CD4-positive, CD25-positive, alpha-beta regulatory T cell (primary cell): ENCODE data around the gene PABPC1L. TPM values are rescaled to one million over a fixed set of nuclear protein-coding genes. Genes with fewer than 3 reads are reported as not detected.

Experiments
- ATAC-seq, 2 donors: fragments of 150-1000 bp; cut with Tn5 transposase; one replicate each; pipeline ENCODE4 v1.10.0; 2021; ENCODE audit warnings: low read depth in 2 of 2, moderate number of reproducible peaks in 2 of 2, moderate library complexity in 1 of 2
- DNase-seq, 3 donors: peaks; one replicate each; pipeline versions ENCODE4 v3.0.0 to v3.0.0-alpha.2; 2012 to 2022; ENCODE audit warnings: mixed read lengths in 1 of 3
- H3K27ac ChIP-seq: one replicate; pipeline ENCODE4 v1.7.0; 2013; ENCODE audit warnings: mild to moderate bottlenecking, low read length; ENCODE audit not compliant: insufficient read depth, poor library complexity, severe bottlenecking
- H3K27me3 ChIP-seq: one replicate; pipeline ENCODE4 v1.7.0; 2013; ENCODE audit warnings: low read length; ENCODE audit not compliant: control insufficient read depth, insufficient read depth
- H3K36me3 ChIP-seq: one replicate; pipeline ENCODE4 v1.7.0; 2013; ENCODE audit warnings: mild to moderate bottlenecking, low read length, moderate library complexity; ENCODE audit not compliant: control insufficient read depth, insufficient read depth
- H3K4me1 ChIP-seq: 2 replicates; pipeline ENCODE4 v1.7.0; 2013; ENCODE audit warnings: mild to moderate bottlenecking, low read length; ENCODE audit not compliant: insufficient read depth, control insufficient read depth, poor library complexity, severe bottlenecking
- H3K4me3 ChIP-seq: one replicate; pipeline ENCODE4 v1.7.0; 2013; ENCODE audit warnings: low read depth, mild to moderate bottlenecking, low read length, moderate library complexity
- H3K9me3 ChIP-seq, 2 experiments: 1 replicate in 1 of 2; 2 replicates in 1 of 2; pipeline ENCODE4 v1.7.0; 2013; ENCODE audit warnings: low read length in 2 of 2, mild to moderate bottlenecking in 1 of 2, moderate library complexity in 1 of 2; ENCODE audit not compliant: control insufficient read depth in 2 of 2
- H3K27ac Mint-ChIP-seq, 3 donors: one replicate each; pipeline ENCODE4 v1.8.0; 2020 to 2022; ENCODE audit warnings: mild to moderate bottlenecking in 3 of 3, mixed read lengths in 3 of 3, moderate library complexity in 2 of 3
- H3K27me3 Mint-ChIP-seq: one replicate; pipeline ENCODE4 v1.8.0; 2022; ENCODE audit warnings: mild to moderate bottlenecking, mixed read lengths
- H3K36me3 Mint-ChIP-seq: one replicate; pipeline ENCODE4 v1.8.0; 2020; ENCODE audit warnings: mixed read lengths
- H3K4me1 Mint-ChIP-seq, 4 donors: one replicate each; pipeline ENCODE4 v1.8.0; 2020 to 2022; ENCODE audit warnings: mixed read lengths in 4 of 4, mild to moderate bottlenecking in 1 of 4
- H3K4me3 Mint-ChIP-seq, 4 donors: one replicate each; pipeline ENCODE4 v1.8.0; 2020 to 2022; ENCODE audit warnings: mild to moderate bottlenecking in 4 of 4, mixed read lengths in 4 of 4, moderate library complexity in 3 of 4
- H3K9me3 Mint-ChIP-seq, 7 donors: one replicate each; pipeline ENCODE4 v1.8.0; 2020 to 2022; ENCODE audit warnings: mixed read lengths in 7 of 7, mild to moderate bottlenecking in 3 of 7, moderate library complexity in 2 of 7
- polyA plus RNA-seq, 4 donors: library from polyadenylated mRNA; unstranded; fragments of 300-500 nt; fragmentation: Illumina TruSeq; gene quantifications; one replicate each; pipeline ENCODE4 v1.2.3, GENCODE V29; 2021
- total RNA-seq: library from RNA; stranded (reverse); gene quantifications from one replicate; pipeline ENCODE4 v1.2.3, GENCODE V29; 2022

The PABPC1L gene
- total and polyA plus RNA-seq, 5 donors from 2014 or later = 0.12 to 66.1 (median 0.68) TPM; not detected in 2

DNA sequence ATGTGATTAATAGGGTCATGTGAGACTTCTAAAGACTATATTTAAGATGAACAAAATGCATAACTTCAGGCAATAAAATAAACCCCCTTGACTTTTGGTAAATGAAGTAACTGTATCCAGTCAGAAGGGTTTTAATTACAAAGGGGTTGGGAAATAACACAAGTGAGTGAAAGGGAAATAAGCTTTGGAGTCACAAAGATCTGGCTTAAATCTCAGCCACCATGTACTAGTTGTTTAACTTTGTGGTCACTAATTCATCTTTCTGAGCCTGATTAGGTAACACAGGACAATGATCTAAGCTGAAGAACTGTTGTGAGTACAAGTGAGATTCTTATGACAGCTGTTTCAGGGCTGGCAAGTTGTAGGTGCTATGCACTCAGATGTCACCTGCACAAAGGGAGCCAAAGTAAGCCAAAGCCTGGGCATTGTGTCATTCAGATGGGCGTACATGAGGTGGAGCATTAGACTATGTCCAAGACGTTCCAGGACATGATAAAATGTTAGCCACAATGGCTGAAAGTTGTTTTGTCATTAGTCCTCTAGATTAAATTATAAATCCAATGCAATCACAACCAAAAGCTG, 36.5 kb downstream of the PABPC1L start:
- Histone ChIP-seq H3K4me3 (no peak overlapping the region), H3K27ac (no peak overlapping the region), H3K27me3 (no peaks in the 10 kb centered on the region), H3K36me3 (peaks cover 84% of the 10 kb centered on the region), H3K9me3 (no peaks in the 10 kb centered on the region), H3K4me1 (no peaks in the 10 kb centered on the region)
- Mint-ChIP-seq H3K27ac (peak overlapping the region in 2 of 3 donors; percentile 50 to 67), H3K27me3 (no peaks in the 10 kb centered on the region), H3K4me3 (no peak overlapping the region), H3K9me3 (no peaks in the 10 kb centered on the region), H3K4me1 (peaks cover 0 to 18% (median 8%) of the 10 kb centered on the region in 4 donors), H3K36me3 (peaks cover 57% of the 10 kb centered on the region)
- DNase-seq = no peak
- no peak for ATAC-seq

DNA sequence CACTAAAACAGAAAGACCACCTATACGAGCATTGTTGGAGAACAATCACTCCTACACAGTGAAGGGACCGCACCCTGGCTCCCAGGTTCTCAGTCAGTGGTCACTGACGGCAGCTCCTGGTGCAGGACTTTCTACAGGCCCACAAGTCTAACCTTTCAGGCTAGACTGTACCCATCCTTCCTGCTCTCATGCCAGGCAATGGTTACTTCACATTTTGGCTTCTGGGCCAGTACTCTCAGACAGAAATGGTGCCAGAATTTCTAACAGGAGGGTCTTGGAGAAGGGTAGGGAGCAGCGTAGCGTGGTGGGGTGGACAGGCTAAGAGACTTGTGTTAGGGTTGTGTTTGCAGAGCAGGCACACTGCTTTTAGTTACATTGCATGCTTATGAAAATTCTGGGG, 38.2 kb downstream of the PABPC1L start:
- H3K36me3 Mint-ChIP-seq = peaks cover 61% of the 10 kb centered on the region
- peaks cover 8 to 26% (median 12%) of the 10 kb centered on the region in 4 donors for H3K4me1 Mint-ChIP-seq
- H3K27me3 ChIP-seq = no peaks in the 10 kb centered on the region
- no peaks in the 10 kb centered on the region for H3K4me1 ChIP-seq
- no peak for ATAC-seq
- H3K4me3 ChIP-seq = no peak overlapping the region
- no peaks in the 10 kb centered on the region for H3K27me3 Mint-ChIP-seq
- no peak overlapping the region for H3K4me3 Mint-ChIP-seq
- H3K9me3 ChIP-seq = no peaks in the 10 kb centered on the region
- no peak for DNase-seq
- H3K36me3 ChIP-seq = peaks cover 82% of the 10 kb centered on the region
- no peak overlapping the region for H3K27ac ChIP-seq
- H3K9me3 Mint-ChIP-seq = no peaks in the 10 kb centered on the region
- H3K27ac Mint-ChIP-seq = no peak overlapping the region

- Histone ChIP-seq H3K36me3 (peaks cover 82% of the 10 kb centered on the region), H3K27ac (no peak overlapping the region), H3K4me3 (no peak overlapping the region), H3K4me1 (no peaks in the 10 kb centered on the region), H3K27me3 (no peaks in the 10 kb centered on the region), H3K9me3 (no peaks in the 10 kb centered on the region)
- Mint-ChIP-seq H3K9me3 (no peaks in the 10 kb centered on the region), H3K4me3 (no peak overlapping the region), H3K27ac (peak overlapping the region in 1 of 3 donors; percentile 28), H3K27me3 (no peaks in the 10 kb centered on the region), H3K36me3 (peaks cover 65% of the 10 kb centered on the region), H3K4me1 (peaks cover 10 to 28% (median 15%) of the 10 kb centered on the region in 4 donors)
- ATAC-seq (no peak), DNase-seq (no peak)
These were observed 38.7 kb downstream of the PABPC1L start for GRCh38 chr20:44948513-44948912.

DNA sequence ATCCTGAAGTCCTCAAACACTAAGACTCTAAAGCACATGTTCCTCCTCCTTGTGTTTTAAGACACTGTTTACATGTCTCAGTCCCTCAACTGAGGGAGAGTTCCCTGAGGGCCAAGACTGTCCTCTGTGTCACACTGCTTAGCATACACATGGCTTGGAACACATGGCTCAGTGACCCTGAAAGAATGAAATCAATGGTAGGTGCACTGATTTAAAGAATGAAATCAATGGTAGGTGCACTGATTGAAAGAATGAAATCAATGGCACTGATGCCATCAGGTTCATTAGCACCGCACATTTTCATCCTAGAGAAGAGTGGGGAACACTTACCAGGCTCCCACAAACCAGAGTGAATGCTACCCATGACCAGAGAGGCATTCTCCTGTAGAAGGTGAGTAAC, 40.5 kb downstream of the PABPC1L start:
- no peaks in the 10 kb centered on the region for H3K9me3 Mint-ChIP-seq
- DNase-seq (no peak), ATAC-seq (no peak)
- Histone ChIP-seq H3K27ac (no peak overlapping the region), H3K4me3 (no peak overlapping the region), H3K27me3 (no peaks in the 10 kb centered on the region), H3K4me1 (no peaks in the 10 kb centered on the region), H3K36me3 (peaks cover 88% of the 10 kb centered on the region), H3K9me3 (no peaks in the 10 kb centered on the region)
- peak overlapping the region in 2 of 3 donors; percentile 10 to 22 for H3K27ac Mint-ChIP-seq
- H3K27me3 Mint-ChIP-seq = no peaks in the 10 kb centered on the region
- peaks cover 69% of the 10 kb centered on the region for H3K36me3 Mint-ChIP-seq
- H3K4me1 Mint-ChIP-seq = peaks cover 9 to 29% (median 19%) of the 10 kb centered on the region in 4 donors
- no peak overlapping the region for H3K4me3 Mint-ChIP-seq

DNA sequence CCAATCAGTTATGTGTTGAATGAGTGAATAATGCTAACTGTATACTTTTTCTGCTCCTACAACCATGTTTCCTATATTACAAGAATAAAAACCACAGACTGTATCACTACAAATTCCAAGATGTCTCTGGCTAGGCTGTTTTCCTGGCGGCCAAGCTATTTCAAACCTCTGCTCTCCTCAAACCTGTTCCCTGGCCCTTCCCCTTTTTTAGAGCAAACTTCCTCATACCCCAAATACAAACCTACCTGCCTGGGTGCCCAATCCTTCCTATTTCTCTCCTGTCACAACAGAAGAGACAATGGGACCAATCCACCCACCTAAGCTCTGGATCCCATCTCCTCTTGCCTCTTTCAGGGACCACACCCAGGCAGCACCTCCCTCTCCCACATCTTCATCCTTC, 42.9 kb downstream of the PABPC1L start:
- no peaks in the 10 kb centered on the region for H3K9me3 ChIP-seq
- Mint-ChIP-seq H3K36me3 (peaks cover 70% of the 10 kb centered on the region), H3K27me3 (no peaks in the 10 kb centered on the region), H3K27ac (peak overlapping the region; percentile 52 to 83 (median 74)), H3K4me1 (peaks cover 5 to 41% (median 23%) of the 10 kb centered on the region in 4 donors), H3K4me3 (no peak overlapping the region), H3K9me3 (no peaks in the 10 kb centered on the region)
- no peaks in the 10 kb centered on the region for H3K27me3 ChIP-seq
- H3K4me3 ChIP-seq = no peak overlapping the region
- no peak overlapping the region for H3K27ac ChIP-seq
- DNase-seq (no peak), ATAC-seq (no peak)
- H3K36me3 ChIP-seq = peaks cover 85% of the 10 kb centered on the region
- peaks cover 3% of the 10 kb centered on the region for H3K4me1 ChIP-seq

DNA sequence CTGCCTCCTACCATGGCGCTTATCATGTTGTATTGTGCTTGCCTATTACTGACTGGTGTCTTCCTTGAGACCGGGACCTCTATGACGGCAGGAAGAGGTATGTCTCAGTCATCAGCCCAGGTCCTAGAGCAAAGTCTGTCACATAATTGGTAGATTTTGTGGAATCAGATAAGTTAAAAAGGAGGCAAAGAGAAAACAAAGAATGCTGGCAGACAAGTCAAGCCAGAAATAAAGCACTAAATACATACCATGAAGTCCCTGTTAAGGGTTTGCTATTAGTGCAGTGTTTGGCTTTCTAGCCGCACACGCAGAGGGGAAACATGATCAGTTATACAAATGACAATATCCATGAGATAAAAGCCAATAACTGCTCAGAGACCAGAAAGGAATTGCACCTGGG, 44.4 kb downstream of the PABPC1L start:
- H3K4me1 Mint-ChIP-seq = peaks cover 10 to 56% (median 36%) of the 10 kb centered on the region in 4 donors
- ATAC-seq = no peak

DNA sequence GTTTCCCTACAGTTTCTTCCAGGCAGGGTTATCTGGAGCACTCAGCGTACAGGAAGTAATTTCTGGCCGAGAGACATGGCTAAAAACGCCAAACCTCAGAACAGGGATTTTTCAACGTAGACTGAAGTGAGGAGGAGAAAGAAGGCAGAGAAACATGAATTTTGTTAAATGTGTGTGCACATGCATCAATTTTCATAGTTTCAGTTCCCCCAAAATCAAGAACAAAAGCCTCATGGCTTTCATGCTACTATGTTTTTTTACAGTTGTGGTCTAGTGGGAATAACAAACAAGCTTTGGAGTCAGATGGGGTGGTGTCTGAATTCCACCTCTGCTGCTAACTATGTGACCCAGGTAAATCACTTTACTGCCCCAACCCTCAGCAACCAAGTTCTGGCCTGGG, 45.4 kb downstream of the PABPC1L start:
- H3K27me3 Mint-ChIP-seq = no peaks in the 10 kb centered on the region
- Histone ChIP-seq H3K4me1 (peaks cover 20% of the 10 kb centered on the region), H3K27ac (no peak overlapping the region), H3K36me3 (peaks cover 64% of the 10 kb centered on the region), H3K9me3 (no peaks in the 10 kb centered on the region), H3K27me3 (no peaks in the 10 kb centered on the region), H3K4me3 (no peak overlapping the region)
- H3K4me3 Mint-ChIP-seq = peak overlapping the region in 1 of 4 donors; percentile 27
- DNase-seq (no peak), ATAC-seq (no peak)
- H3K4me1 Mint-ChIP-seq = peaks cover 15 to 59% (median 41%) of the 10 kb centered on the region in 4 donors
- H3K36me3 Mint-ChIP-seq = peaks cover 61% of the 10 kb centered on the region
- H3K9me3 Mint-ChIP-seq = peaks cover 0 to 1% (median 0%) of the 10 kb centered on the region in 7 donors
- peak overlapping the region in 1 of 3 donors; percentile 47 for H3K27ac Mint-ChIP-seq

More for the DNA sequence above, 44.4 kb downstream of the PABPC1L start:
- no peak for DNase-seq
- Mint-ChIP-seq H3K9me3 (no peaks in the 10 kb centered on the region), H3K27ac (peak overlapping the region; percentile 27 to 83 (median 59)), H3K4me3 (no peak overlapping the region), H3K27me3 (no peaks in the 10 kb centered on the region), H3K36me3 (peaks cover 70% of the 10 kb centered on the region)
- Histone ChIP-seq H3K27ac (no peak overlapping the region), H3K27me3 (no peaks in the 10 kb centered on the region), H3K9me3 (no peaks in the 10 kb centered on the region), H3K4me3 (no peak overlapping the region), H3K4me1 (peaks cover 16% of the 10 kb centered on the region), H3K36me3 (peaks cover 74% of the 10 kb centered on the region)

DNA sequence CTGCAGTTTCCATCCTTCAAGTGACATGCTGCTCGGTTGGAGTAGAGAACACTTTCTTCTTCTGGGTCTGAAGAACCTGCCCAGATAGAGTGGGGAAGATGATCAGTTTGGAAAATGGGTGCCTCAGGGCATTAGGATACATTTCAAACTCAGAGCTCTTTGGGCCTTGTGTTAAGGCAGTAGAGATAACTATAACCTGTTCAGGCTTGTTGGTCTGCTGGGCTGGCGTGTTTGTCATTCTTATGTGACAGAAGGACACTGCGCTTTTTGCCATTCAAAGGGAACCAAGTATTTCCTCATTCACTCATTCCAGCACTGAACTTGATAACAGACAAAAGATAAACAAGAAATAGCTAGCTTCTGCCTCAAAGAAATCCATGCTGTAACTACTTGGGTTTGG, 46.5 kb downstream of the PABPC1L start:
- no peak for DNase-seq
- ATAC-seq = no peak
- Mint-ChIP-seq H3K27me3 (no peaks in the 10 kb centered on the region), H3K27ac (no peak overlapping the region), H3K4me3 (no peak overlapping the region), H3K9me3 (peaks cover 0 to 1% (median 0%) of the 10 kb centered on the region in 7 donors), H3K4me1 (peaks cover 15 to 71% (median 49%) of the 10 kb centered on the region in 4 donors), H3K36me3 (peaks cover 50% of the 10 kb centered on the region)
- H3K27ac ChIP-seq = no peak overlapping the region
- H3K9me3 ChIP-seq = no peaks in the 10 kb centered on the region
- no peaks in the 10 kb centered on the region for H3K27me3 ChIP-seq
- no peak overlapping the region for H3K4me3 ChIP-seq
- peaks cover 53% of the 10 kb centered on the region for H3K36me3 ChIP-seq
- H3K4me1 ChIP-seq = peaks cover 27% of the 10 kb centered on the region
